HEK293 (cell line): ENCODE data around the gene NOG.

Experiments used
- CTCF ChIA-PET: fragments of 350-600 bp; formaldehyde crosslinking; extraction: SDS; loops from one replicate; lab custom pipeline; 2021; ENCODE audit warnings: antibody characterized with exemption; lab: Yijun Ruan, JAX
- POLR2A ChIA-PET: fragments of 300-600 bp; formaldehyde crosslinking; extraction: SDS; loops from one replicate; lab custom pipeline; 2020; ENCODE audit warnings: antibody characterized with exemption, inconsistent platforms; lab: Yijun Ruan, JAX
- H3K27ac ChIP-seq: fragments of 200-500 bp; sonication (Bioruptor generic); 2 replicates; pipeline ENCODE4 v1.5.1; 2014; ENCODE audit warnings: low read depth, low read length, control low read depth, inconsistent platforms; ENCODE audit errors: extremely low read depth
- H3K36me3 ChIP-seq, 2 experiments: fragments of 200-500 bp in 1 of 2; sonication (Bioruptor generic) in 1 of 2; 1 replicate in 1 of 2; 2 replicates in 1 of 2; pipeline ENCODE4 v1.5.1; 2014 to 2017; ENCODE audit warnings: inconsistent platforms in 2 of 2, low read length in 2 of 2; ENCODE audit not compliant: control insufficient read depth in 2 of 2, insufficient read depth in 1 of 2
- H3K4me1 ChIP-seq: fragments of 200-500 bp; sonication (Bioruptor generic); 2 replicates; pipeline ENCODE4 v1.5.1; 2014; ENCODE audit warnings: mild to moderate bottlenecking, low read length, inconsistent platforms; ENCODE audit not compliant: control insufficient read depth, insufficient read depth
- H3K4me3 ChIP-seq: 2 replicates; pipeline ENCODE4 v1.5.1; 2011; ENCODE audit warnings: low read depth, mild to moderate bottlenecking, control low read depth, low read length, moderate library complexity
- H3K9me3 ChIP-seq: fragments of 200-500 bp; sonication (Bioruptor generic); 2 replicates; pipeline ENCODE4 v1.5.1; 2014; ENCODE audit warnings: low read depth, low read length, inconsistent platforms; ENCODE audit not compliant: control insufficient read depth, insufficient read depth
- FEZF1 ChIP-seq: fragments of 450-650 bp; formaldehyde crosslinking; IDR thresholded peaks from 2 replicates; pipeline ENCODE4 v1.5.1; 2016; ENCODE audit warnings: missing biosample characterization, missing genetic modification characterization
- GLIS2 ChIP-seq: fragments of 450-650 bp; formaldehyde crosslinking; IDR thresholded peaks from 2 replicates; pipeline ENCODE4 v1.5.1; 2016; ENCODE audit warnings: missing biosample characterization, missing genetic modification characterization
- ZBTB1 ChIP-seq: fragments of 450-650 bp; formaldehyde crosslinking; IDR thresholded peaks from 2 replicates; pipeline ENCODE4 v1.5.1; 2016; ENCODE audit warnings: missing biosample characterization, missing genetic modification characterization
- ZBTB7A ChIP-seq: fragments of 450-650 bp; formaldehyde crosslinking; IDR thresholded peaks from 2 replicates; pipeline ENCODE4 v1.5.1; 2016; ENCODE audit warnings: low read depth, missing biosample characterization, missing genetic modification characterization
- ZEB2 ChIP-seq: fragments of 450-650 bp; formaldehyde crosslinking; IDR thresholded peaks from 2 replicates; pipeline ENCODE4 v1.5.1; 2016; ENCODE audit warnings: missing biosample characterization, missing genetic modification characterization
- ZNF138 ChIP-seq: fragments of 450-650 bp; formaldehyde crosslinking; IDR thresholded peaks from 2 replicates; pipeline ENCODE4 v1.5.1; 2016; ENCODE audit warnings: missing biosample characterization, missing genetic modification characterization, borderline replicate concordance
- ZNF18 ChIP-seq: fragments of 450-650 bp; formaldehyde crosslinking; IDR thresholded peaks from 2 replicates; pipeline ENCODE4 v1.5.1; 2016; ENCODE audit warnings: missing biosample characterization, missing genetic modification characterization
- ZNF26 ChIP-seq: fragments of 450-650 bp; formaldehyde crosslinking; IDR thresholded peaks from 2 replicates; pipeline ENCODE4 v1.5.1; 2016; ENCODE audit warnings: missing biosample characterization, missing genetic modification characterization
- ZNF341 ChIP-seq: fragments of 450-650 bp; formaldehyde crosslinking; IDR thresholded peaks from 2 replicates; pipeline ENCODE4; 2016; ENCODE audit warnings: low read depth, missing biosample characterization, missing genetic modification characterization
- ZNF350 ChIP-seq: fragments of 450-650 bp; formaldehyde crosslinking; IDR thresholded peaks from 2 replicates; pipeline ENCODE4 v1.5.0; 2017; ENCODE audit warnings: missing biosample characterization, mild to moderate bottlenecking, missing genetic modification characterization
- ZNF398 ChIP-seq: fragments of 450-650 bp; formaldehyde crosslinking; IDR thresholded peaks from 2 replicates; pipeline ENCODE4 v1.5.1; 2017; ENCODE audit warnings: missing biosample characterization, missing genetic modification characterization
- ZNF449 ChIP-seq: fragments of 450-650 bp; formaldehyde crosslinking; IDR thresholded peaks from 2 replicates; pipeline ENCODE4 v1.5.1; 2017; ENCODE audit warnings: missing biosample characterization, mild to moderate bottlenecking, missing genetic modification characterization, moderate library complexity
- ZNF488 ChIP-seq: fragments of 450-650 bp; formaldehyde crosslinking; IDR thresholded peaks from 2 replicates; pipeline ENCODE4 v1.5.1; 2016; ENCODE audit warnings: missing biosample characterization, missing genetic modification characterization
- ZNF521 ChIP-seq: fragments of 450-650 bp; formaldehyde crosslinking; IDR thresholded peaks from 2 replicates; pipeline ENCODE4 v1.5.1; 2017; ENCODE audit warnings: missing biosample characterization, mild to moderate bottlenecking, missing genetic modification characterization
- ZNF626 ChIP-seq: fragments of 450-650 bp; sonication (Bioruptor Pico); formaldehyde crosslinking; IDR thresholded peaks from 2 replicates; pipeline ENCODE4 v1.5.1; 2018; ENCODE audit warnings: missing biosample characterization, missing genetic modification characterization, inconsistent platforms
- ZNF837 ChIP-seq: fragments of 450-650 bp; formaldehyde crosslinking; IDR thresholded peaks from 2 replicates; pipeline ENCODE4 v1.5.1; 2016; ENCODE audit warnings: missing biosample characterization, missing genetic modification characterization
- ZSCAN23 ChIP-seq: fragments of 450-650 bp; formaldehyde crosslinking; IDR thresholded peaks from 2 replicates; pipeline ENCODE4 v1.5.1; 2016; ENCODE audit warnings: missing biosample characterization, missing genetic modification characterization
- TF ChIP-seq, protein P1 (sequence below): fragments of 450-650 bp; formaldehyde crosslinking; IDR thresholded peaks from 2 replicates; pipeline ENCODE4 v1.5.1; 2016; ENCODE audit warnings: missing biosample characterization, missing genetic modification characterization
- TF ChIP-seq, protein P2 (sequence below): fragments of 450-650 bp; formaldehyde crosslinking; IDR thresholded peaks from 2 replicates; pipeline ENCODE4 v1.5.1; 2017; ENCODE audit warnings: missing biosample characterization, missing genetic modification characterization

Gene NOG

GRCh38 chr17:56557682-56558081 lies 35.8 kb upstream of the NOG start:
- H3K27ac ChIP-seq: no peak overlapping the region
- no peak overlapping the region for H3K4me3 ChIP-seq
- ChIA-PET CTCF (interaction anchor here (1.1 to 1.3 kb wide), 2 partner anchors 156 to 158 kb away, joined by 3 read pairs; no protein-coding TSS in a partner anchor), POLR2A (no interaction called here)
- H3K36me3 ChIP-seq: no peaks in the 10 kb centered on the region
- H3K4me1 ChIP-seq: no peaks in the 10 kb centered on the region
- no peak for TF ChIP-seq ZEB2
- H3K9me3 ChIP-seq: no peaks in the 10 kb centered on the region

GRCh38 chr17:56558088-56558487 lies 35.4 kb upstream of the NOG start:
- H3K36me3 ChIP-seq: no peaks in the 10 kb centered on the region
- no peak overlapping the region for H3K4me3 ChIP-seq
- no peak for TF ChIP-seq ZNF138 (tag by site-specific recombination)
- no peak for TF ChIP-seq ZNF449 (tag by site-specific recombination)
- no peak for TF ChIP-seq ZNF488
- no peak for TF ChIP-seq ZNF626 (tag by site-specific recombination)
- TF ChIP-seq ZSCAN23 (tag by site-specific recombination): no peak
- TF ChIP-seq FEZF1: no peak
- TF ChIP-seq, protein P1, sequence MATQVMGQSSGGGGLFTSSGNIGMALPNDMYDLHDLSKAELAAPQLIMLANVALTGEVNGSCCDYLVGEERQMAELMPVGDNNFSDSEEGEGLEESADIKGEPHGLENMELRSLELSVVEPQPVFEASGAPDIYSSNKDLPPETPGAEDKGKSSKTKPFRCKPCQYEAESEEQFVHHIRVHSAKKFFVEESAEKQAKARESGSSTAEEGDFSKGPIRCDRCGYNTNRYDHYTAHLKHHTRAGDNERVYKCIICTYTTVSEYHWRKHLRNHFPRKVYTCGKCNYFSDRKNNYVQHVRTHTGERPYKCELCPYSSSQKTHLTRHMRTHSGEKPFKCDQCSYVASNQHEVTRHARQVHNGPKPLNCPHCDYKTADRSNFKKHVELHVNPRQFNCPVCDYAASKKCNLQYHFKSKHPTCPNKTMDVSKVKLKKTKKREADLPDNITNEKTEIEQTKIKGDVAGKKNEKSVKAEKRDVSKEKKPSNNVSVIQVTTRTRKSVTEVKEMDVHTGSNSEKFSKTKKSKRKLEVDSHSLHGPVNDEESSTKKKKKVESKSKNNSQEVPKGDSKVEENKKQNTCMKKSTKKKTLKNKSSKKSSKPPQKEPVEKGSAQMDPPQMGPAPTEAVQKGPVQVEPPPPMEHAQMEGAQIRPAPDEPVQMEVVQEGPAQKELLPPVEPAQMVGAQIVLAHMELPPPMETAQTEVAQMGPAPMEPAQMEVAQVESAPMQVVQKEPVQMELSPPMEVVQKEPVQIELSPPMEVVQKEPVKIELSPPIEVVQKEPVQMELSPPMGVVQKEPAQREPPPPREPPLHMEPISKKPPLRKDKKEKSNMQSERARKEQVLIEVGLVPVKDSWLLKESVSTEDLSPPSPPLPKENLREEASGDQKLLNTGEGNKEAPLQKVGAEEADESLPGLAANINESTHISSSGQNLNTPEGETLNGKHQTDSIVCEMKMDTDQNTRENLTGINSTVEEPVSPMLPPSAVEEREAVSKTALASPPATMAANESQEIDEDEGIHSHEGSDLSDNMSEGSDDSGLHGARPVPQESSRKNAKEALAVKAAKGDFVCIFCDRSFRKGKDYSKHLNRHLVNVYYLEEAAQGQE (tag by site-specific recombination): no peak
- TF ChIP-seq, protein P2, sequence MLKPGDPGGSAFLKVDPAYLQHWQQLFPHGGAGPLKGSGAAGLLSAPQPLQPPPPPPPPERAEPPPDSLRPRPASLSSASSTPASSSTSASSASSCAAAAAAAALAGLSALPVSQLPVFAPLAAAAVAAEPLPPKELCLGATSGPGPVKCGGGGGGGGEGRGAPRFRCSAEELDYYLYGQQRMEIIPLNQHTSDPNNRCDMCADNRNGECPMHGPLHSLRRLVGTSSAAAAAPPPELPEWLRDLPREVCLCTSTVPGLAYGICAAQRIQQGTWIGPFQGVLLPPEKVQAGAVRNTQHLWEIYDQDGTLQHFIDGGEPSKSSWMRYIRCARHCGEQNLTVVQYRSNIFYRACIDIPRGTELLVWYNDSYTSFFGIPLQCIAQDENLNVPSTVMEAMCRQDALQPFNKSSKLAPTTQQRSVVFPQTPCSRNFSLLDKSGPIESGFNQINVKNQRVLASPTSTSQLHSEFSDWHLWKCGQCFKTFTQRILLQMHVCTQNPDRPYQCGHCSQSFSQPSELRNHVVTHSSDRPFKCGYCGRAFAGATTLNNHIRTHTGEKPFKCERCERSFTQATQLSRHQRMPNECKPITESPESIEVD (tag by site-specific recombination): no peak
- TF ChIP-seq, all 188 proteins: peak for 0
- ChIA-PET POLR2A (no interaction called here), CTCF (interaction anchor here (1.1 to 1.3 kb wide), 2 partner anchors 156 to 158 kb away, joined by 3 read pairs; no protein-coding TSS in a partner anchor)
- no peaks in the 10 kb centered on the region for H3K9me3 ChIP-seq
- no peaks in the 10 kb centered on the region for H3K4me1 ChIP-seq
- H3K27ac ChIP-seq: no peak overlapping the region

- Histone ChIP-seq H3K9me3 (no peaks in the 10 kb centered on the region), H3K4me1 (no peaks in the 10 kb centered on the region), H3K27ac (no peak overlapping the region), H3K4me3 (no peak overlapping the region), H3K36me3 (no peaks in the 10 kb centered on the region)
- ChIA-PET POLR2A (no interaction called here), CTCF (interaction anchor here (0.6 to 1.3 kb wide), 2 partner anchors 23 to 85 kb away, joined by 4 to 5 read pairs; partner anchors contain the start of gene NOG)
- TF ChIP-seq ZBTB7A (tag by site-specific recombination) (no peak), GLIS2 (tag by site-specific recombination) (no peak), ZNF26 (tag by site-specific recombination) (no peak), ZNF18 (tag by site-specific recombination) (no peak), ZBTB1 (tag by site-specific recombination) (no peak), ZNF350 (no peak), ZNF521 (tag by site-specific recombination) (no peak), ZNF398 (tag by site-specific recombination) (no peak), ZNF837 (no peak), ZNF341 (tag by site-specific recombination) (no peak)
These were observed 23.3 kb upstream of the NOG start for GRCh38 chr17:56570199-56570598.
